ENCODE measurements around the gene ZNF212.
A peak's percentile ranks its signal among the peaks of the same experiment; 100 is the strongest.

The ZNF212 gene

GRCh38 chr7:149239345-149240143, at the start of gene ZNF212:
Gene ZNF212 (plus strand): TSS chr7:149239651. CDS start chr7:149239779, 128 bp downstream.
- H3K27ac ChIP-seq (ENCODE audit: extremely low read depth, low read depth, low read length), result peak within 1 kb of the TSS; percentile 52; the same call in 1 of the 2 replicates
- no peaks in the 10 kb centered on the region for H3K9me3 ChIP-seq (ENCODE audit: control insufficient read depth, insufficient read depth, low read depth, low read length)
- CTCF ChIA-PET, result interaction anchor here (0.5 to 0.6 kb wide), 2 partner anchors 140 to 385 kb away, joined by 3 to 4 read pairs; no protein-coding TSS in a partner anchor
- POLR2A ChIA-PET, result interaction anchor here (1.3 kb wide), 1 partner anchor 45 kb away, joined by 5 read pairs; no protein-coding TSS in a partner anchor
- peak within 1 kb of the TSS; percentile 70 for H3K4me3 ChIP-seq (ENCODE audit: low read depth, low read length)
- H3K4me1 ChIP-seq (ENCODE audit: control insufficient read depth, insufficient read depth, low read length), result 0 out of 2 replicates have a peak, but pooled peaks cover 2% of the 10 kb centered on the region
- H3K36me3 ChIP-seq (ENCODE audit: control insufficient read depth in 2 of 2, insufficient read depth in 1 of 2, low read length in 2 of 2), result peaks cover 0 to 10% of the 10 kb centered on the region in 2 experiments; a peak in 1 of 3 replicates
- no peak for TF ChIP-seq ZNF664 (tag by site-specific recombination; IDR thresholded peaks at IDR 0.05)
- TF ChIP-seq ZNF335 (tag by site-specific recombination; conservative IDR thresholded peaks at IDR 0.05), result peak; percentile 94
- TF ChIP-seq ZNF423 (tag by site-specific recombination; IDR thresholded peaks at IDR 0.05), result no peak
- no peak for TF ChIP-seq ZNF23 (tag by site-specific recombination; IDR thresholded peaks at IDR 0.05; ENCODE audit: borderline replicate concordance)
- peak; percentile 41; the same call in 1 of the 2 replicates for TF ChIP-seq ZNF398 (tag by site-specific recombination; IDR thresholded peaks at IDR 0.05)
- TF ChIP-seq REST (tag by site-specific recombination; IDR thresholded peaks at IDR 0.05), result no peak
- TF ChIP-seq ZBTB20 (tag by site-specific recombination; IDR thresholded peaks at IDR 0.05), result peak; percentile 67; the same call in 1 of the 2 replicates
- TF ChIP-seq ZNF24 (tag by site-specific recombination; IDR thresholded peaks at IDR 0.05), result peak; percentile 82
- no peak for TF ChIP-seq ZNF670 (tag by site-specific recombination; IDR thresholded peaks at IDR 0.05; ENCODE audit: low read depth)
- TF ChIP-seq ZNF530 (tag by site-specific recombination; IDR thresholded peaks at IDR 0.05; ENCODE audit: low read depth), result no peak
- peak; percentile 90 for TF ChIP-seq KLF8 (tag by site-specific recombination; IDR thresholded peaks at IDR 0.05)
- TF ChIP-seq ZNF645 (tag by site-specific recombination; IDR thresholded peaks at IDR 0.05), result 0 out of 2 replicates have a peak, but pooled peaks have one; percentile 38
- TF ChIP-seq ZNF223 (tag by site-specific recombination; IDR thresholded peaks at IDR 0.05), result no peak
- no peak for TF ChIP-seq ZNF292 (tag by site-specific recombination; IDR thresholded peaks at IDR 0.05; ENCODE audit: borderline replicate concordance, low read depth)
- no peak for TF ChIP-seq ZNF785 (tag by site-specific recombination; IDR thresholded peaks at IDR 0.05)
- peak; percentile 65; the same call in 1 of the 2 replicates for TF ChIP-seq ZNF394 (tag by site-specific recombination; IDR thresholded peaks at IDR 0.05; ENCODE audit: borderline replicate concordance)
- no peak for TF ChIP-seq ZNF549 (tag by site-specific recombination; IDR thresholded peaks at IDR 0.05)
- TF ChIP-seq HOXD13 (CRISPR knock-in tag; IDR thresholded peaks at IDR 0.05; ENCODE audit: borderline replicate concordance), result no peak
- no peak for TF ChIP-seq ZNF791 (tag by site-specific recombination; IDR thresholded peaks at IDR 0.05)
- TF ChIP-seq ZNF366 (tag by site-specific recombination; conservative IDR thresholded peaks at IDR 0.05), result 0 out of 2 replicates have a peak, but pooled peaks have one; percentile 16
- TF ChIP-seq MEIS1 (CRISPR knock-in tag; IDR thresholded peaks at IDR 0.05; ENCODE audit: borderline replicate concordance), result no peak
- TF ChIP-seq MYNN (tag by site-specific recombination; IDR thresholded peaks at IDR 0.05; ENCODE audit: borderline replicate concordance), result no peak
- no peak for TF ChIP-seq ZNF112 (tag by site-specific recombination; IDR thresholded peaks at IDR 0.05)
- peak; percentile 67 for TF ChIP-seq ZFP69B (tag by site-specific recombination; IDR thresholded peaks at IDR 0.05)
- TF ChIP-seq ZNF529 (tag by site-specific recombination; IDR thresholded peaks at IDR 0.05; ENCODE audit: insufficient replicate concordance), result no peak
- 0 out of 2 replicates have a peak, but pooled peaks have one; percentile 26 for TF ChIP-seq SCRT1 (tag by site-specific recombination; IDR thresholded peaks at IDR 0.05; ENCODE audit: borderline replicate concordance)
- TF ChIP-seq ZNF362 (tag by site-specific recombination; IDR thresholded peaks at IDR 0.05), result no peak
- no peak for TF ChIP-seq GLI2 (tag by site-specific recombination; IDR thresholded peaks at IDR 0.05; ENCODE audit: borderline replicate concordance, low read depth)
- 0 out of 2 replicates have a peak, but pooled peaks have one; percentile 54 for TF ChIP-seq ZNF600 (tag by site-specific recombination; IDR thresholded peaks at IDR 0.05)
- TF ChIP-seq ZNF2 (tag by site-specific recombination; IDR thresholded peaks at IDR 0.05), result peak; percentile 96

All from HEK293 (cell line).